OCI-LY7 (cell line): ENCODE measurements around the gene HSDL2. TPM values are rescaled to one million over a fixed set of nuclear protein-coding genes. Genes with fewer than 3 reads are reported as not detected.

Source experiments
- BruUV-seq: library from RNA; stranded (reverse); fragments of 400-500 nt; replicated peaks from 2 replicates; lab custom pipeline; 2021; lab: Mats Ljungman, UMichigan
- CTCF ChIA-PET: fragments of 300-600 bp; sonication (Branson Sonifier 250); formaldehyde crosslinking; loops from one replicate; lab custom pipeline; 2022; ENCODE audit warnings: antibody characterized with exemption; ENCODE audit not compliant: unreplicated experiment; lab: Charles Lee
- POLR2A ChIA-PET: fragments of 300-600 bp; sonication (Branson Sonifier 250); formaldehyde crosslinking; loops from one replicate; lab custom pipeline; 2022; ENCODE audit warnings: antibody characterized with exemption; lab: Charles Lee
- DNase-seq: peaks from one replicate; pipeline ENCODE4 v3.0.0-alpha.2; 2015; ENCODE audit warnings: low spot score
- H2AFZ ChIP-seq: fragments of 200-600 bp; sonication (generic), shearing (Covaris generic); 2 replicates; pipeline ENCODE4 v1.6.1; 2014; ENCODE audit warnings: mild to moderate bottlenecking, antibody characterized with exemption, low read length, moderate library complexity
- H3K27ac ChIP-seq: fragments of 200-600 bp; sonication (generic); 2 replicates; pipeline ENCODE4 v1.5.1; 2014; ENCODE audit warnings: mixed run types, low read depth, mild to moderate bottlenecking, moderate library complexity, low read length, inconsistent platforms; ENCODE audit not compliant: poor library complexity, severe bottlenecking
- H3K36me3 ChIP-seq: fragments of 200-600 bp; sonication (generic); 2 replicates; pipeline ENCODE4 v1.6.1; 2014; ENCODE audit warnings: mild to moderate bottlenecking, antibody characterized with exemption, low read length, moderate library complexity, mixed read lengths; ENCODE audit not compliant: insufficient read depth
- H3K4me1 ChIP-seq: fragments of 200-600 bp; sonication (generic); 2 replicates; pipeline ENCODE4 v1.5.1; 2014; ENCODE audit warnings: mild to moderate bottlenecking, low read length; ENCODE audit not compliant: insufficient read depth, poor library complexity, severe bottlenecking
- H3K4me2 ChIP-seq: fragments of 200-600 bp; sonication (generic); 2 replicates; pipeline ENCODE4 v1.6.1; 2014; ENCODE audit warnings: mild to moderate bottlenecking, low read length
- H3K4me3 ChIP-seq: fragments of 200-600 bp; sonication (generic); 2 replicates; pipeline ENCODE4 v1.5.1; 2014; ENCODE audit warnings: mild to moderate bottlenecking, low read depth, low read length; ENCODE audit not compliant: poor library complexity, severe bottlenecking
- H3K79me2 ChIP-seq: fragments of 200-600 bp; sonication (generic); 2 replicates; pipeline ENCODE4 v1.6.1; 2016; ENCODE audit warnings: low read depth, mild to moderate bottlenecking, low read length, moderate library complexity, mixed read lengths; ENCODE audit not compliant: insufficient read depth
- H3K9me2 ChIP-seq: fragments of 200-600 bp; sonication (generic); 2 replicates; pipeline ENCODE4 v1.6.1; 2016; ENCODE audit warnings: mild to moderate bottlenecking, low read length, mixed read lengths; ENCODE audit not compliant: insufficient read depth
- H3K9me3 ChIP-seq: fragments of 200-600 bp; sonication (generic); 2 replicates; pipeline ENCODE4 v1.6.1; 2014; ENCODE audit warnings: mild to moderate bottlenecking, mixed run types, low read length, mixed read lengths
- H4K20me1 ChIP-seq: fragments of 200-600 bp; sonication (generic); 2 replicates; pipeline ENCODE4 v1.6.1; 2014; ENCODE audit warnings: mild to moderate bottlenecking, antibody characterized with exemption, low read length, moderate library complexity, mixed read lengths; ENCODE audit not compliant: insufficient read depth
- CTCF ChIP-seq: fragments of 200-600 bp; sonication (generic); conservative IDR thresholded peaks from 2 replicates; pipeline ENCODE4 v1.5.1; 2014; ENCODE audit warnings: mild to moderate bottlenecking, antibody characterized with exemption, low read length, moderate library complexity, mixed read lengths
- EZH2phosphoT487 ChIP-seq: fragments of 200-600 bp; sonication (generic); IDR thresholded peaks from 2 replicates; pipeline ENCODE4 v1.6.1; 2018; ENCODE audit warnings: low read depth, borderline replicate concordance, mild to moderate bottlenecking, mixed run types, antibody characterized with exemption, low read length, moderate library complexity, mixed read lengths
- intact Hi-C: fragments of 100-400 bp; cut with micrococcal nuclease; formaldehyde crosslinking; loops from one replicate; pipeline ENCODE4 v1.10.0; 2022; ENCODE audit not compliant: unreplicated experiment
- total RNA-seq, 2 experiments: library from RNA; depleted of rRNA in 1 of 2; stranded (reverse); fragments of >200 nt in 1 of 2; shearing (Covaris generic) in 1 of 2; gene quantifications; 2 replicates each; pipeline ENCODE4 v1.2.3, GENCODE V29; 2014 to 2022

HSDL2 gene
- total RNA-seq, 2 experiments from 2014 or later, result 12.7 to 16.6 TPM

- no peaks in the 10 kb centered on the region for H3K9me3 ChIP-seq
- no peaks in the 10 kb centered on the region for H4K20me1 ChIP-seq
- no peak overlapping the region for H3K4me2 ChIP-seq
- CTCF ChIA-PET, result no interaction called here
- TF ChIP-seq CTCF, result no peak
- no peak for TF ChIP-seq EZH2phosphoT487
- H2AFZ ChIP-seq, result no peak overlapping the region
- H3K9me2 ChIP-seq, result no peaks in the 10 kb centered on the region
- no peak overlapping the region for H3K4me3 ChIP-seq
- POLR2A ChIA-PET, result interaction anchor here (0.5 kb wide), 1 partner anchor 684 kb away, joined by 3 read pairs; no protein-coding TSS in a partner anchor
- intact Hi-C loops, result no loop called here
- H3K79me2 ChIP-seq, result no peaks in the 10 kb centered on the region
- no peak for DNase-seq
- BruUV-seq, result no TSS peak
- H3K4me1 ChIP-seq, result no peaks in the 10 kb centered on the region
- no peaks in the 10 kb centered on the region for H3K36me3 ChIP-seq
- H3K27ac ChIP-seq, result no peak overlapping the region
These were observed 41.9 kb downstream of the HSDL2 start for GRCh38 chr9:112421771-112422222.

- Histone ChIP-seq H3K27ac (no peak overlapping the region), H3K9me3 (no peaks in the 10 kb centered on the region), H2AFZ (no peak overlapping the region), H3K36me3 (no peaks in the 10 kb centered on the region), H3K79me2 (no peaks in the 10 kb centered on the region), H4K20me1 (no peaks in the 10 kb centered on the region), H3K9me2 (no peaks in the 10 kb centered on the region), H3K4me1 (no peaks in the 10 kb centered on the region), H3K4me3 (no peak overlapping the region), H3K4me2 (no peak overlapping the region)
- intact Hi-C loops, result no loop called here
- BruUV-seq, result no TSS peak
- POLR2A ChIA-PET, result interaction anchor here (0.5 kb wide), 1 partner anchor 685 kb away, joined by 3 read pairs; no protein-coding TSS in a partner anchor
- TF ChIP-seq CTCF, result no peak
- no peak for TF ChIP-seq EZH2phosphoT487
- DNase-seq, result no peak
- CTCF ChIA-PET, result no interaction called here
These were observed 42.7 kb downstream of the HSDL2 start for GRCh38 chr9:112422417-112423148.

GRCh38 chr9:112430006-112430522 lies 50.2 kb downstream of the HSDL2 start:
- H3K4me2 ChIP-seq, result no peak overlapping the region
- no peaks in the 10 kb centered on the region for H3K9me3 ChIP-seq
- no peaks in the 10 kb centered on the region for H3K4me1 ChIP-seq
- POLR2A ChIA-PET, result no interaction called here
- no peaks in the 10 kb centered on the region for H4K20me1 ChIP-seq
- no peaks in the 10 kb centered on the region for H3K36me3 ChIP-seq
- no peak overlapping the region for H2AFZ ChIP-seq
- H3K27ac ChIP-seq, result no peak overlapping the region
- no peak for TF ChIP-seq EZH2phosphoT487
- no peak for TF ChIP-seq CTCF
- H3K4me3 ChIP-seq, result no peak overlapping the region
- no peaks in the 10 kb centered on the region for H3K9me2 ChIP-seq
- CTCF ChIA-PET, result no interaction called here
- intact Hi-C loops, result no loop called here
- no TSS peak for BruUV-seq
- no peaks in the 10 kb centered on the region for H3K79me2 ChIP-seq
- DNase-seq, result no peak
